B cell (primary cell): Measurements from ENCODE around the gene HDAC6. TPM values are rescaled to one million over a fixed set of nuclear protein-coding genes. Genes with fewer than 3 reads are reported as not detected.
"Not testable (repeated sequence)": the region's sequence is repeated elsewhere in the genome, so short reads cannot be mapped to it uniquely, and the experiment has no call there.

Source experiments
- ATAC-seq: fragments of 200-7000 bp; cut with Tn5 transposase; one replicate; pipeline ENCODE4 v1.10.0; 2021; ENCODE audit warnings: low read depth, mild to moderate bottlenecking, moderate number of reproducible peaks, moderate library complexity
- CTCF ChIA-PET: fragments of 350-600 bp; sonication (Branson Sonifier 250); formaldehyde crosslinking; loops from one replicate; lab custom pipeline; 2021; ENCODE audit warnings: antibody characterized with exemption, inconsistent platforms; lab: Charles Lee
- POLR2A ChIA-PET: fragments of 350-600 bp; sonication (Branson Sonifier 250); formaldehyde crosslinking; loops from one replicate; lab custom pipeline; 2021; ENCODE audit warnings: antibody characterized with exemption; lab: Charles Lee
- DNase-seq: peaks from one replicate; pipeline ENCODE4 v3.0.0; 2013
- H2AFZ ChIP-seq: 2 replicates; pipeline ENCODE4 v1.6.1; 2012; ENCODE audit warnings: mild to moderate bottlenecking, low read depth, low read length; ENCODE audit not compliant: insufficient read depth, poor library complexity, severe bottlenecking
- H3K27ac ChIP-seq, 2 donors: 1 replicate in 1 of 2; 2 replicates in 1 of 2; pipeline ENCODE4 v1.5.1; 2012 to 2013; ENCODE audit warnings: low read length in 2 of 2, mild to moderate bottlenecking in 2 of 2, moderate library complexity in 1 of 2
- H3K27me3 ChIP-seq, 4 experiments: fragments of 200-600 bp in 1 of 4; sonication (generic) in 1 of 4; replicated peaks in 1 of 4; 1 replicate in 2 of 4; 2 replicates in 2 of 4; pipeline versions ENCODE4 v1.6.1 to v1.7.0; 2013 to 2016; ENCODE audit warnings: low read length in 3 of 4, mild to moderate bottlenecking in 2 of 4, mixed read lengths in 1 of 4, moderate library complexity in 1 of 4; ENCODE audit not compliant: insufficient read depth in 4 of 4, control insufficient read depth in 3 of 4; ENCODE audit errors: control extremely low read depth in 1 of 4
- H3K36me3 ChIP-seq, 2 experiments: replicated peaks in 1 of 2; 1 replicate in 1 of 2; 2 replicates in 1 of 2; pipeline versions ENCODE4 v1.6.1 to v1.7.1; 2013; ENCODE audit warnings: low read length in 1 of 2; ENCODE audit not compliant: insufficient read depth in 2 of 2, control insufficient read depth in 1 of 2; ENCODE audit errors: control extremely low read depth in 1 of 2, extremely low read depth in 1 of 2
- H3K4me1 ChIP-seq, 2 donors: fragments of 200-600 bp in 1 of 2; sonication (generic) in 1 of 2; 1 replicate in 1 of 2; 2 replicates in 1 of 2; pipeline versions ENCODE4 v1.5.1 to v1.6.1; 2013 to 2017; ENCODE audit warnings: low read length in 2 of 2; ENCODE audit not compliant: control insufficient read depth in 2 of 2, insufficient read depth in 2 of 2
- H3K4me2 ChIP-seq: replicated peaks from 2 replicates; pipeline ENCODE3; 2012; ENCODE audit warnings: mild to moderate bottlenecking, low read depth, low read length; ENCODE audit not compliant: poor library complexity, severe bottlenecking
- H3K4me3 ChIP-seq, 5 experiments: fragments of 200-600 bp in 1 of 5; sonication (generic) in 1 of 5; 1 replicate in 3 of 5; 2 replicates in 2 of 5; pipeline versions ENCODE4 v1.5.1 to v1.7.0; 2011 to 2016; ENCODE audit warnings: low read length in 4 of 5, mild to moderate bottlenecking in 4 of 5, low read depth in 2 of 5, control low read depth in 1 of 5, moderate library complexity in 1 of 5; ENCODE audit not compliant: insufficient read depth in 1 of 5; ENCODE audit errors: control extremely low read depth in 1 of 5, extremely low read depth in 1 of 5
- H3K79me2 ChIP-seq: fragments of 200-600 bp; sonication (generic); one replicate; pipeline ENCODE4 v1.6.0; 2016; ENCODE audit warnings: low read length; ENCODE audit not compliant: control insufficient read depth, insufficient read depth
- H3K9ac ChIP-seq: fragments of 200-600 bp; sonication (generic); 2 replicates; pipeline ENCODE4 v1.6.1; 2017; ENCODE audit warnings: mild to moderate bottlenecking, low read length, moderate library complexity
- H3K9me3 ChIP-seq, 3 donors: one replicate each; pipeline versions ENCODE4 v1.6.1 to v1.7.1; 2013; ENCODE audit warnings: low read length in 2 of 3; ENCODE audit not compliant: control insufficient read depth in 2 of 3, insufficient read depth in 1 of 3; ENCODE audit errors: control extremely low read depth in 1 of 3
- H4K20me1 ChIP-seq: 2 replicates; pipeline ENCODE4 v1.6.0; 2012; ENCODE audit warnings: mild to moderate bottlenecking, low read length; ENCODE audit not compliant: insufficient read depth, control insufficient read depth, poor library complexity, severe bottlenecking
- H3K27ac Mint-ChIP-seq: one replicate; pipeline ENCODE4 v1.8.0; 2021; ENCODE audit warnings: mixed read lengths
- H3K27me3 Mint-ChIP-seq: one replicate; pipeline ENCODE4 v1.8.0; 2021; ENCODE audit warnings: mixed read lengths
- H3K4me1 Mint-ChIP-seq: one replicate; pipeline ENCODE4 v1.8.0; 2021; ENCODE audit warnings: mixed read lengths
- H3K4me3 Mint-ChIP-seq: one replicate; pipeline ENCODE4 v1.8.0; 2021; ENCODE audit warnings: mixed read lengths
- H3K9me3 Mint-ChIP-seq: one replicate; pipeline ENCODE4 v1.8.0; 2022; ENCODE audit warnings: mixed read lengths; ENCODE audit not compliant: insufficient read depth
- CTCF ChIP-seq: fragments of 200-600 bp; IDR thresholded peaks from one replicate; pipeline ENCODE4 v1.8.0; 2022; ENCODE audit warnings: antibody characterized with exemption, mild to moderate bottlenecking
- EZH2 ChIP-seq: IDR thresholded peaks from 2 replicates; pipeline ENCODE4 v1.6.1; 2012; ENCODE audit warnings: borderline replicate concordance, low read depth, mild to moderate bottlenecking, moderate library complexity, low read length; ENCODE audit not compliant: insufficient read depth, poor library complexity, severe bottlenecking
- WGBS: methylation state at CpG from one replicate; pipeline ENCODE4 v1.1.5; 2013; ENCODE audit warnings: missing lambda C conversion rate; ENCODE audit not compliant: insufficient coverage; 5-methylcytosine and 5-hydroxymethylcytosine counted together
- intact Hi-C: fragments of 100-400 bp; cut with micrococcal nuclease; formaldehyde crosslinking; loops from one replicate; pipeline ENCODE4 v1.10.0; 2022
- polyA plus RNA-seq: library from polyadenylated mRNA; depleted of rRNA; stranded (reverse); fragments of >200 nt; gene quantifications from 2 replicates; pipeline ENCODE4 v1.2.3, GENCODE V29; 2012
- small RNA-seq: library from RNA; depleted of rRNA; stranded (forward); fragments of <200 nt; gene quantifications from one replicate; pipeline ENCODE3, GENCODE V24; 2012; ENCODE audit warnings: low replicate concordance, low read depth; ENCODE audit not compliant: insufficient read length
- total RNA-seq, 2 donors: library from RNA; stranded (reverse); fragments of 120-200 nt in 1 of 2; gene quantifications; 1 replicate in 1 of 2; 2 replicates in 1 of 2; pipeline versions ENCODE4 v1.2.3 to v1.2.4, GENCODE V29; 2013 to 2022

The HDAC6 gene
- total and polyA plus RNA-seq, 2 donors (not counting 1 experiment from before 2014, with no cell fraction given) = 125 to 168 TPM

- Mint-ChIP-seq H3K4me1 (no peaks in the 10 kb centered on the region), H3K27ac (no peak overlapping the region), H3K27me3 (peaks cover 6% of the 10 kb centered on the region), H3K9me3 (no peaks in the 10 kb centered on the region), H3K4me3 (no peak overlapping the region)
- WGBS = no CpG with 5 or more reads among the region's 4 CpGs
- no peak for ATAC-seq
- Histone ChIP-seq H4K20me1 (no peaks in the 10 kb centered on the region), H3K9ac (no peak overlapping the region), H2AFZ (no peak overlapping the region), H3K4me1 (no peaks in the 10 kb centered on the region), H3K36me3 (no peaks in the 10 kb centered on the region), H3K4me3 (no peak overlapping the region), H3K79me2 (no peaks in the 10 kb centered on the region), H3K27me3 (no peaks in the 10 kb centered on the region), H3K9me3 (no peaks in the 10 kb centered on the region), H3K4me2 (no peak overlapping the region), H3K27ac (no peak overlapping the region)
- POLR2A ChIA-PET = no interaction called here
- TF ChIP-seq EZH2 = no peak
- TF ChIP-seq CTCF = no peak
- intact Hi-C loops = no loop called here
- no peak for DNase-seq
- CTCF ChIA-PET = no interaction called here
Observed at GRCh38 chrX:48864210-48864609, 62.3 kb downstream of the HDAC6 start.

DNA sequence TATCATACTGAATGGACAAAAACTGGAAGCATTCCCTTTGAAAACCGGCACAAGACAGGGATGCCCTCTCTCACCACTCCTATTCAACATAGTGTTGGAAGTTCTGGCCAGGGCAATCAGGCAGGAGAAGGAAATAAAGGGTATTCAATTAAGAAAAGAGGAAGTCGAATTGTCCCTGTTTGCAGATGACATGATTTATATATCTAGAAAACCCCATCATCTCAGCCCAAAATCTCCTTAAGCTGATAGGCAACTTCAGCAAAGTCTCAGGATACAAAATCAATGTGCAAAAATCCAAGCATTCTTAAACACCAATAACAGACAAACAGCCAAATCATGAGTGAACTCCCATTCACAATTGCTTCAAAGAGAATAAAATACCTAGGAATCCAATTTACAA is 70.2 kb downstream of the HDAC6 start:
- H3K9me3 Mint-ChIP-seq = not testable (repeated sequence)

More for the DNA sequence above, 70.2 kb downstream of the HDAC6 start:
- H3K9ac ChIP-seq, H3K9me3 ChIP-seq, H3K36me3 ChIP-seq, DNase-seq, H4K20me1 ChIP-seq, POLR2A ChIA-PET, H3K79me2 ChIP-seq, H3K4me3 ChIP-seq, H2AFZ ChIP-seq, intact Hi-C loops, ATAC-seq, H3K27ac Mint-ChIP-seq, H3K27ac ChIP-seq, H3K4me2 ChIP-seq, H3K27me3 ChIP-seq, H3K4me1 ChIP-seq, H3K27me3 Mint-ChIP-seq, H3K4me1 Mint-ChIP-seq, CTCF ChIA-PET, H3K4me3 Mint-ChIP-seq: not testable (repeated sequence)
- no CpG with 5 or more reads among the region's 2 CpGs for WGBS

Small RNAs within 50 kb of the gene (small RNA-seq; reads per million reads assigned to genes)
- gene RNU6-29P = not detected

Other genes with a start within 250 kb of the HDAC6 start
- gene RBM3, start 227.6 kb upstream of the HDAC6 start, total RNA-seq = 190 and 200 TPM in 2 replicates
- 291 and 682 TPM in 2 replicates for gene RBM3, start 227.6 kb upstream of the HDAC6 start, polyA plus RNA-seq
- 85.1 and 94.6 TPM in 2 replicates for gene WDR13, start 204.6 kb upstream of the HDAC6 start, total RNA-seq
- gene WDR13, start 204.6 kb upstream of the HDAC6 start, polyA plus RNA-seq = 257 and 273 TPM in 2 replicates
- 98.0 and 102 TPM in 2 replicates for gene WAS, start 118.3 kb upstream of the HDAC6 start, total RNA-seq
- 88.7 and 93.8 TPM in 2 replicates for gene WAS, start 118.3 kb upstream of the HDAC6 start, polyA plus RNA-seq
- gene SUV39H1, start 105.3 kb upstream of the HDAC6 start, total RNA-seq = 8.9 and 9.5 TPM in 2 replicates
- gene SUV39H1, start 105.3 kb upstream of the HDAC6 start, polyA plus RNA-seq = 5.2 and 6.7 TPM in 2 replicates
- gene GLOD5, start 40.3 kb upstream of the HDAC6 start, total RNA-seq = not detected in 2 replicates
- not detected in 2 replicates for gene GLOD5, start 40.3 kb upstream of the HDAC6 start, polyA plus RNA-seq
- not detected in 2 replicates for gene GATA1, start 15.5 kb upstream of the HDAC6 start, total RNA-seq
- gene GATA1, start 15.5 kb upstream of the HDAC6 start, polyA plus RNA-seq = 0.16 TPM in 1 of 2 replicates, not detected in the other
- gene ERAS, start 24.4 kb downstream of the HDAC6 start, total RNA-seq = not detected in 2 replicates
- 0.09 and 0.19 TPM in 2 replicates for gene ERAS, start 24.4 kb downstream of the HDAC6 start, polyA plus RNA-seq
- not detected in 2 replicates for gene PCSK1N, start 33.5 kb downstream of the HDAC6 start, total RNA-seq
- 0.09 TPM in 1 of 2 replicates, not detected in the other for gene PCSK1N, start 33.5 kb downstream of the HDAC6 start, polyA plus RNA-seq
- 50.0 and 54.3 TPM in 2 replicates for gene TIMM17B, start 95.7 kb downstream of the HDAC6 start, total RNA-seq
- 52.3 and 63.9 TPM in 2 replicates for gene TIMM17B, start 95.7 kb downstream of the HDAC6 start, polyA plus RNA-seq
- 89.5 and 89.9 TPM in 2 replicates for gene PQBP1, start 95.9 kb downstream of the HDAC6 start, total RNA-seq
- gene PQBP1, start 95.9 kb downstream of the HDAC6 start, polyA plus RNA-seq = 128 and 138 TPM in 2 replicates
- 19.1 and 24.1 TPM in 2 replicates for gene SLC35A2, start 109.6 kb downstream of the HDAC6 start, total RNA-seq
- 22.0 and 35.2 TPM in 2 replicates for gene SLC35A2, start 109.6 kb downstream of the HDAC6 start, polyA plus RNA-seq
- gene PIM2, start 117.0 kb downstream of the HDAC6 start, total RNA-seq = 315 and 323 TPM in 2 replicates
- 249 and 276 TPM in 2 replicates for gene PIM2, start 117.0 kb downstream of the HDAC6 start, polyA plus RNA-seq
- gene OTUD5, start 155.5 kb downstream of the HDAC6 start, total RNA-seq = 101 and 105 TPM in 2 replicates
- 116 and 130 TPM in 2 replicates for gene OTUD5, start 155.5 kb downstream of the HDAC6 start, polyA plus RNA-seq
- gene KCND1, start 169.8 kb downstream of the HDAC6 start, total RNA-seq = 1.5 and 2.3 TPM in 2 replicates
- gene KCND1, start 169.8 kb downstream of the HDAC6 start, polyA plus RNA-seq = 2.2 and 4.3 TPM in 2 replicates
- 143 and 150 TPM in 2 replicates for gene GRIPAP1, start 200.2 kb downstream of the HDAC6 start, total RNA-seq
- 70.7 and 127 TPM in 2 replicates for gene GRIPAP1, start 200.2 kb downstream of the HDAC6 start, polyA plus RNA-seq
- gene TFE3, start 241.3 kb downstream of the HDAC6 start, total RNA-seq = 38.9 and 42.1 TPM in 2 replicates
- gene TFE3, start 241.3 kb downstream of the HDAC6 start, polyA plus RNA-seq = 21.0 and 31.1 TPM in 2 replicates